Measurements from ENCODE around the gene KLC4.

Gene KLC4

GRCh38 chr6:43059168-43060033 is at the start of gene KLC4, which contains the start of gene MRPL2:
TSS of gene KLC4 (plus strand) at chr6:43059631. CDS start at chr6:43061336, 1,705 bp downstream.
TSS of gene MRPL2 (minus strand) at chr6:43059434. CDS start at chr6:43059381, 53 bp downstream.
- DNase-seq (ENCODE audit: low spot score) = peak; percentile 98

- DNase-seq (ENCODE audit: low spot score) = no peak
Observed at GRCh38 chr6:43011207-43011606, 48.2 kb upstream of the KLC4 start.

DNA sequence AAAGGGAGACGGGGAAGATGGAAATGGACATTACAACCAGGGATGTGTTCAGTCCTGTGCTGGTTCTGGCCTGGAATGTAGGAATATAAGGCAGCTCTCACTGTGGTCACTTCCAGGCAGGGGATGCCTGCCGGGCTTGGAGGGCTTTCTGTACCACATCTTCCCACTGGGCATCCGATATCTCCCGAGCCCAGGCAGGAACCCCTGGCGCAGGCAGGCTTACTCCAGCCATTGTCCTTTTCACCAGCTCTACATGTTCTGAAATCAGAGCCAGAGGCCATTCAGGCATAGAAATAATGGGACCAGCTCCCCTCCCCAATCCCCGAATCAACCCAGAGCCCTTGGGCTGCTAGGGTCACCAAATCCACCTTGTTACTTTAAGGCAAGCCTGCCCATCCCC is 47.1 kb upstream of the KLC4 start:
- no peak for DNase-seq (ENCODE audit: low spot score)

DNA sequence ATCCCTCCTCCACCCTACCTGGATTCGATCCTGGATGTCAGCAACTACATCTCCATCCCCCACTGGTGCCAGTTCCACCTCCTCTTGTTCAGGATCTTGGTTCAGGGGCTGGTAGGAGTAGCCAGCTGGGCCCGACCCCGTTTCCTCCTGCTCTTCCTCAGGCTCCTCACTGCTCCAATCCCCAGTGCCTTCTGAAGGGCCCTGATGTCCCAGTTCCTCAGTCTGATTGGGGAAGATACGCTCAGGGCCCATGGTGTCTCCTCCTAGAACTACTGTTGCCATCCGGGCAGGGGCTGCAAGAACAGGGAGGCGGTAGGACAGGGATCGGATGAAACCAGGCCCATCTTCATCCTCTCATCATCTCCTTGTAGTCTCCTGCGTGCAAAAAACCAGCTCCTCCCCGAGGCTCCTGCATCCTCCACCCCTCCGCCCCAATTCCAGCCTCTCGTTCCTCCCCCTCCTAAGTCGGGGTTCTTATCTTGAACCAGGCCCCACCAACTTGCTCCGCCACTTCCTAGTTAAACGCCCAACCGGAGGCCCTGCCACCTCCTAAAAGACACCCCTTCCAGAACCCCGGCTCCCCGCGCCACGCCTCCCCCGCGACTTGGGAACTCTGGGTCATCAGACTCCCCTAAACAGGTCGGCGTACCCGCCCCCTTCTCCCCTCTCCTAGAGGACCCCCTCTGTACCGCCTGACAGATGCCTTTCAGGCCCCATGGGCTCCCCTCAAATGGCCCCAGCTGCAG is 46.2 kb upstream of the KLC4 start:
- DNase-seq (ENCODE audit: low spot score) = no peak

GRCh38 chr6:43013843-43014433 is 45.5 kb upstream of the KLC4 start, which contains the start of the genes KLHDC3 and MEA1:
TSS of gene KLHDC3 (plus strand) at chr6:43014249. CDS start at chr6:43017193, 2,944 bp downstream.
TSS of gene MEA1 (minus strand) at chr6:43013946. CDS start at chr6:43013813, 133 bp downstream.
- DNase-seq (ENCODE audit: low spot score) = peak; percentile 99

DNA sequence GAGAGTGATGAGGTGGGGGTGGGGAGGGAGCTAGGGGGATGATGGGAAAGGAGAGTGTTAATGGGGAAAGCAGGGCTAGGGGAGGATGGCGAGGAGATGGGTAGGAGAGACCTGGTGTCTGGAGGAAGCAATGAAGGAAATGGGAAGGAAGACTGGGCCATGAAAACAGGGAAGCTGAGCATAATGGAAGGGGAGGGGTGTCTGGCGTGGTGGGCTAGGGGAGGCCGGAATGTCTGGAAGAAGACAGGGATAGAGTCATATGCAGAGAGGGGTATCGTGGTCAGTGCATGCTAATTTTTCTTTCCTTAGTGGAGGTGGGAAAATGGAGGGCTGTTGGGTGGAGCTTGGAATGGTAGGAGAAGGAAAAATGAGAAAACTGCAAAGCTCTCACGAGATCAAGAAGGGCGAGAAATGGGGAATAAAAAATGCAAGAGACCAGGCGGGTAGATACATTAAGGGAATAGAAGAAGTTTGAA is 45.0 kb upstream of the KLC4 start:
- DNase-seq (ENCODE audit: low spot score) = no peak

GRCh38 chr6:43016176-43016942 is 43.1 kb upstream of the KLC4 start:
- no peak for DNase-seq (ENCODE audit: low spot score)

DNA sequence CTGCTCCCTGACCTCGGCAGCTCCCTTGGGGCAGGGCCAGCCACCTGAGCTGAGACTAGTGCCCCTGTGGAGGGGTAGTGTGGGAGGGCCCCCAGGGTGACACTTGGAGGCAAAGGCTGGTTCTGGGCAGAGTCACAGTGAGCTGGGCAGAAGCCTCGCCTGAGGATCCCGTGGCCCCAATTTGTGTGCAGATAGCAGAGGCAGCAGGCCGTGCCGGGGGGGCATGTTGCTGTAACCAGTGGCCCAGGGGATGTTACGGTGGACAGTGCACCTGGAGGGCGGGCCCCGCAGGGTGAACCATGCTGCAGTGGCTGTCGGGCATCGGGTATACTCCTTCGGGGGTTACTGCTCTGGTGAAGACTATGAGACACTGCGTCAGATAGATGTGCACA is 42.5 kb upstream of the KLC4 start:
- no peak for DNase-seq (ENCODE audit: low spot score)

DNA sequence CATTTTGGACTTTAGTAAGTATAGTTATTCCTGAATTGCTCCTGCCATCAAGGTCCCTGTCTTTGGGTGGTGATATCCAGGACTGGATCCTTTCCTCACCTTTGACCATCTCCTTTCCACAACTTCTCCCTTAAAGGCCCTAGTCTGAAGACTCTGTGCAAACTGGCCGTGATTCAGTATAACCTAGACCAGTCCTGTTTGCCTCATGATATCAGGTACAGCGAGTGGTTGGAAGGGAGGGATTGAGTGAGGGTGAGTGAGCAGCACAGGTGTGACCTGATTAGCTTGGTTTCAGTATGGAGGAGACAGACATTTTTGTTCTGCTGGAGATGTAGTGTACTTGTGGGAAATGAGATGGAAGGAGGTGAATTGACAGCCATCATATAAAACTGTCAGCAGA is 40.3 kb upstream of the KLC4 start:
- no peak for DNase-seq (ENCODE audit: low spot score)

- no peak for DNase-seq (ENCODE audit: low spot score)
Observed at GRCh38 chr6:43020052-43020705, 39.3 kb upstream of the KLC4 start.

DNA sequence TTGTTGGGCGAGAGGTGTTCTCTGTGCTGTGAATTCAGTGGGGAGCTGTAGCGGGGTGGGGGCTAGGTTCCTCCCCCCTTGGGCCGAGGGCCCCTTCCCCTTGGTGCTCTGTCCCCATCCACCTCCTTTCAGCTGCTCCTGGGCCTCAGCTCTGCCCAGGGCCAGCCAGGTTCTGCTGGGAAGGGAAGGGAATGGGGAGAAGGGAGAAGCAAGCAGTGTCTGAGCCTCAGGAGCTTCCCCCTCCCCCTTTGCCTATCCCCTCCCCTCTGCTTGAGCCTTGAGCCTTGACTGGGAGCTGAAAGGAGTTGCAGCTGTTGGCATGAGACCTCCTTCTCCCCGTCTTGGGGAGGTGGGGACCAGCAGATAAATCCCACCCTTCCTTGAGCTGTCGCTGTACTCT is 38.6 kb upstream of the KLC4 start:
- DNase-seq (ENCODE audit: low spot score) = no peak

DNA sequence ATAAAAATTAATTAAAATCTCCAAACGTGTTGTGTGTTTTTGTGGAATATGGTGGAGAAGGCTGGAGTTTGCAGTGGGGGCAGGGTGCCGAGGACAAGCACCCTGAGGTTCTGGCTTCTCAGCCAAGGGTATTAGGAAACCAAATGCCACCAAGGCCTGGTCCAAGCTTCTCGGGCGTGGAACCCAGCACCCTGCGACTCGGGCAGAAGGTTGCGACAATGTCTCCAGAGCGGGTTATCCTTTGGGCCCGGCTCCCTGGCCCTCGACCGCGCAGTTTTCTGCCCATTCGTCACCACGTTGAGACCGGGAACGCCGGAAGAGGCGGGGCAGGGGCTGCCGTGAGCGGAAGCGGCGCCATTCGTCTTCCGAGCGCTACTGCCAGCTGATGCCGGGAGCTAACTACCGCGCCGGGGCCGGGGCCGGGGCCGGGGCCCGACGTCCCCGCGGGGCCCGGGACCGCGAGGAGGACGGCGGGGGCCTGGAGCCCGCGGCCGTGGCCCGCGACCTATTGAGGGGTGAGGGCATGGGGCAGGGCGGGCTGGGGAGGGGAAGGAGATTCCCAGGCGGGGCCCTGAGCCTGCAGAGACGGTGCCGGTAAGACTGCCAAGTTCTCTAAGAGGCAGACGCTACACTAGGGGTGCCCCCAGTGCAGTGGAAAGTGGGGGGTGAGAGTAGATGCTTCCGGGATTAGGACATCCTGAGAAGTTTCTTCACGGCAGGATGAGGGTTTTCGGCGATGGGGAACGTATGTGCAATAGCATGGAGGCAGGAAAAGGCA is 38.0 kb upstream of the KLC4 start, which contains the start of gene RRP36:
Gene RRP36, plus strand, starts transcription at position 354 of the 778 bp plus-strand sequence. Its CDS starts 32 bp downstream, at position 386.
- peak; percentile 63 for DNase-seq (ENCODE audit: low spot score)

GRCh38 chr6:43024436-43024835 is 35.0 kb upstream of the KLC4 start:
- DNase-seq (ENCODE audit: low spot score) = no peak

- DNase-seq (ENCODE audit: low spot score) = no peak
Observed at GRCh38 chr6:43026365-43026764, 33.1 kb upstream of the KLC4 start.

DNA sequence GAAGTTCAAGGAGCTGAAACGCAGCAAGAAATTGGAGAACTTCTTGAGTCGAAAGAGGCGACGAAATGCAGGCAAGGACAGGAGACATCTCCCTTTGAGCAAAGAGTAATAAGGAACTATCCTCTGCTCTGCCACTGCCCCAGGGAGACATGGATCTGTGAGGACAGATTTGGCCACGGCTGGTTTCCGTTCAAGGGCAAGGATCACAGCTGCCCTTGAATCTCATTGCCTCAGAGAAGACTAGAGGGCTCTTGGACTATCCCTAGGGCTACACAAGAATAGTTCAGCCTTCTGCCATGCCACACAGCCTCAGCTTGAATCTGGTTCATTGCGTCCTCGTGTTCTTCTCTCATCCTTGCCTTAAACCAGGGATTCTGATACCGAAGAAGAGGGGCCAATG is 30.3 kb upstream of the KLC4 start:
- DNase-seq (ENCODE audit: low spot score) = no peak

- no peak for DNase-seq (ENCODE audit: low spot score)
Observed at GRCh38 chr6:43032326-43032725, 27.1 kb upstream of the KLC4 start.

- no peak for DNase-seq (ENCODE audit: low spot score)
Observed at GRCh38 chr6:43033496-43034189, 25.8 kb upstream of the KLC4 start.

DNA sequence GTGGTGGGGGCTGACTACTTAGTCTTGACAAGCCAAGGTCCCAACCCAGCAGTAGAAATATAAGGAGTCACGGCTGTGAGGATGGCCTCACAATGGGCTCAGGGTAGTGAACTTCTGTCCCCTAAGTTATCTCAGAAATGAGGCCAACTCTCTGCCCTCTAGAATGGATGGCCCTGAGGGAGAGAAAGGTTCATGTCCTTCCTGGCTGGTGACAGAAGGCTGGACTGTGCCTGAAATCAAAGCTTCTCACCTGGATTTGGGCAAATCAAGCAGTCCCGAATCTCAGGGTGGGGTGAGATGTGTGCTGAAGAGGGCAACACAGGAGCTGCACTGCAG is 25.3 kb upstream of the KLC4 start:
- DNase-seq (ENCODE audit: low spot score) = no peak

DNA sequence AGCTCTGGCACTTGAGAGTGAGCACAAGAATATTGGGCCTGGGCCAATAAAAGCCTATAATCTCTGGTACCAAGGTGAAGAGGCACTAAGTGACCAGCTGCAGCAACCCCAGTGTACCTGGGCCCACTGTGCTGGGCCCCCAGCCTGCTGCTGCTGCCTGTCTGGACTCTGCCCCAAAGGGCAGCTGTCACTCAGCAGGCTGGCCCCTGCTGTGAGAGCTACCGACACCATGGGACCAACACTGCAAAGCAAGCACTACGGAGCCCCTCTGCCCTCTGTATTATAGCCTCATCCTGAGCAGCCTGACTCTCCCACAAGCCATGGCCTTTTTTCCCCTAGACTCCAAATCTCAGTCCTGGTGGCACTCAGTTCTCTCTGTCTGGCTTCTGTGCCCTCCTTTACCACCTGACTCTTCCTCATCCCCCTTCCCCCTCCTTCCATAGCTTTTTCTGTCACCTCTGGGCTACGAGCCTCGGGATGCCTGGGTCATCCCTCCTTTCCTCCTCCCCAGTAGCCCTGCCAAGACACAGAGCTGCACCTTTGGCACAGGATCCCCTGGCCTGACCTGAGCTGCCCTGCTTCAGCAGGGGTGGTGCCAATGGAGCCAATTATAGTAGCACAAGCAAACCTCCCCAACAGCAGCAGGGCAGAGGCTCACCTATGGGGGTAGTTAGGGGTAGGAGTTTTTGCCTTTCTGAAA is 23.8 kb upstream of the KLC4 start:
- DNase-seq (ENCODE audit: low spot score) = no peak

Measured in SW480 (cell line).